IPS DF 6.9 (cell line): ENCODE results near the gene DHH.
A peak's percentile ranks its signal among the peaks of the same experiment; 100 is the strongest.

Experiments
- DNase-seq: peaks from one replicate; pipeline ENCODE4 v3.0.0-alpha.2; 2013; ENCODE audit warnings: low read depth, low spot score
- H3K27ac ChIP-seq: one replicate; pipeline ENCODE4 v1.5.1; 2013; ENCODE audit warnings: low read length, control low read depth
- H3K27me3 ChIP-seq: 2 replicates; pipeline ENCODE4 v1.6.1; 2013; ENCODE audit warnings: mild to moderate bottlenecking, low read length; ENCODE audit not compliant: control insufficient read depth, insufficient read depth
- H3K36me3 ChIP-seq: 2 replicates; pipeline ENCODE4 v1.6.1; 2013; ENCODE audit warnings: low read length; ENCODE audit not compliant: control insufficient read depth, insufficient read depth
- H3K4me1 ChIP-seq: 2 replicates; pipeline ENCODE4 v1.6.1; 2013; ENCODE audit warnings: low read length; ENCODE audit not compliant: control insufficient read depth, insufficient read depth
- H3K4me3 ChIP-seq: 2 replicates; pipeline ENCODE4 v1.5.1; 2013; ENCODE audit warnings: mild to moderate bottlenecking, low read length
- H3K9me3 ChIP-seq: 2 replicates; pipeline ENCODE4 v1.6.1; 2013; ENCODE audit warnings: low read length, inconsistent platforms; ENCODE audit not compliant: control insufficient read depth, insufficient read depth
- WGBS: extraction: QIAGEN DNeasy Blood & Tissue Kit; methylation state at CpG from one replicate; pipeline ENCODE4 v1.1.7; 2013; ENCODE audit warnings: mixed read lengths, missing lambda C conversion rate; ENCODE audit not compliant: insufficient read length, insufficient coverage; 5-methylcytosine and 5-hydroxymethylcytosine counted together

Gene DHH

GRCh38 chr12:49092086-49092815 lies 2.4 kb downstream of the DHH start:
- no peak for DNase-seq
- no CpG with 5 or more reads among the region's 32 CpGs for WGBS
- peak overlapping the region; percentile 14; the same call in 1 of the 2 replicates for H3K4me3 ChIP-seq

GRCh38 chr12:49091836-49092085 lies 2.8 kb downstream of the DHH start:
- no peaks in the 10 kb centered on the region for H3K36me3 ChIP-seq
- no CpG with 5 or more reads among the region's 14 CpGs for WGBS
- H3K27ac ChIP-seq = no peak overlapping the region
- H3K27me3 ChIP-seq = peaks cover 64% of the 10 kb centered on the region
- H3K9me3 ChIP-seq = no peaks in the 10 kb centered on the region
- peak overlapping the region; percentile 14; the same call in 1 of the 2 replicates for H3K4me3 ChIP-seq
- no peak for DNase-seq
- H3K4me1 ChIP-seq = peaks cover 11% of the 10 kb centered on the region

More at GRCh38 chr12:49092086-49092815, 2.4 kb downstream of the DHH start:
- Histone ChIP-seq H3K27me3 (peaks cover 64% of the 10 kb centered on the region), H3K27ac (no peak overlapping the region), H3K36me3 (peaks cover 3% of the 10 kb centered on the region; the same call in 1 of the 2 replicates), H3K4me1 (peaks cover 11% of the 10 kb centered on the region), H3K9me3 (no peaks in the 10 kb centered on the region)

GRCh38 chr12:49091056-49091835 lies 3.4 kb downstream of the DHH start:
- Histone ChIP-seq H3K4me1 (peaks cover 11% of the 10 kb centered on the region), H3K9me3 (no peaks in the 10 kb centered on the region), H3K27me3 (peaks cover 64% of the 10 kb centered on the region), H3K4me3 (peak overlapping the region; percentile 14; the same call in 1 of the 2 replicates), H3K27ac (no peak overlapping the region), H3K36me3 (no peaks in the 10 kb centered on the region)
- no peak for DNase-seq
- no CpG with 5 or more reads among the region's 41 CpGs for WGBS

GRCh38 chr12:49089821-49090773 lies 4.5 kb downstream of the DHH start:
- Histone ChIP-seq H3K4me3 (peak overlapping the region; percentile 1; the same call in 1 of the 2 replicates), H3K27me3 (peaks cover 64% of the 10 kb centered on the region)

GRCh38 chr12:49088932-49089330 lies 5.7 kb downstream of the DHH start:
- no CpG with 5 or more reads among the region's 6 CpGs for WGBS
- H3K27ac ChIP-seq = no peak overlapping the region
- H3K9me3 ChIP-seq = no peaks in the 10 kb centered on the region
- H3K36me3 ChIP-seq = no peaks in the 10 kb centered on the region
- H3K4me3 ChIP-seq = no peak overlapping the region
- DNase-seq = no peak
- H3K4me1 ChIP-seq = peaks cover 11% of the 10 kb centered on the region
- H3K27me3 ChIP-seq = peaks cover 58% of the 10 kb centered on the region

More at GRCh38 chr12:49089821-49090773, 4.5 kb downstream of the DHH start:
- no peak overlapping the region for H3K27ac ChIP-seq
- H3K9me3 ChIP-seq = no peaks in the 10 kb centered on the region
- peaks cover 11% of the 10 kb centered on the region for H3K4me1 ChIP-seq
- DNase-seq = no peak
- no CpG with 5 or more reads among the region's 88 CpGs for WGBS
- H3K36me3 ChIP-seq = no peaks in the 10 kb centered on the region

GRCh38 chr12:49088150-49088931 lies 6.3 kb downstream of the DHH start:
- H3K4me1 ChIP-seq = peaks cover 11% of the 10 kb centered on the region; the same call in 1 of the 2 replicates
- H3K36me3 ChIP-seq = no peaks in the 10 kb centered on the region
- peak; percentile 83 for DNase-seq
- peaks cover 52% of the 10 kb centered on the region for H3K27me3 ChIP-seq
- no peak overlapping the region; the same call in 1 of the 2 replicates for H3K4me3 ChIP-seq
- WGBS = no CpG with 5 or more reads among the region's 18 CpGs
- no peak overlapping the region for H3K27ac ChIP-seq
- no peaks in the 10 kb centered on the region for H3K9me3 ChIP-seq

GRCh38 chr12:49086116-49086515 lies 8.5 kb downstream of the DHH start:
- Histone ChIP-seq H3K36me3 (no peaks in the 10 kb centered on the region), H3K9me3 (no peaks in the 10 kb centered on the region), H3K4me1 (peaks cover 5% of the 10 kb centered on the region; the same call in 1 of the 2 replicates), H3K27ac (no peak overlapping the region), H3K4me3 (no peak overlapping the region), H3K27me3 (peaks cover 30% of the 10 kb centered on the region)
- DNase-seq = no peak
- no CpG with 5 or more reads among the region's 3 CpGs for WGBS

- H3K36me3 ChIP-seq = no peaks in the 10 kb centered on the region
- no CpG with 5 or more reads among the region's 3 CpGs for WGBS
- no peaks in the 10 kb centered on the region for H3K4me1 ChIP-seq
- H3K27ac ChIP-seq = no peak overlapping the region
- H3K9me3 ChIP-seq = no peaks in the 10 kb centered on the region
- no peak for DNase-seq
- H3K4me3 ChIP-seq = no peak overlapping the region
- H3K27me3 ChIP-seq = peaks cover 14% of the 10 kb centered on the region
Measured at GRCh38 chr12:49084438-49084837, 10.2 kb downstream of the DHH start.

GRCh38 chr12:49079793-49080192 lies 14.8 kb downstream of the DHH start:
- Histone ChIP-seq H3K27ac (no peak overlapping the region), H3K36me3 (no peaks in the 10 kb centered on the region), H3K4me3 (no peak overlapping the region), H3K4me1 (no peaks in the 10 kb centered on the region), H3K9me3 (no peaks in the 10 kb centered on the region), H3K27me3 (0 out of 2 replicates have a peak, but pooled peaks cover 1% of the 10 kb centered on the region)
- no CpG with 5 or more reads among the region's 1 CpG for WGBS
- no peak for DNase-seq
